BLaER1 treated with 17β-estradiol and CSF1 and Interleukin-3, amounts not matched to agents 10 nM and 100 nM (cell line): ENCODE data around the gene XRCC3.
"Not testable (repeated sequence)": the region's sequence is repeated elsewhere in the genome, so short reads cannot be mapped to it uniquely, and the experiment has no call there.

Experiments
- H3K27ac ChIP-seq, 11 experiments: shearing (Covaris generic); formaldehyde crosslinking; 2 replicates each; pipeline ENCODE4 v1.8.1; 2022
- H3K27me3 ChIP-seq, 11 experiments: shearing (Covaris generic); formaldehyde crosslinking; 2 replicates each; pipeline ENCODE4 v1.8.1; 2022
- H3K36me3 ChIP-seq, 11 experiments: shearing (Covaris generic); formaldehyde crosslinking; 2 replicates each; pipeline ENCODE4 v1.8.1; 2022
- H3K4me1 ChIP-seq, 10 experiments: shearing (Covaris generic); formaldehyde crosslinking; 2 replicates each; pipeline ENCODE4 v1.8.1; 2022
- H3K4me2 ChIP-seq, 11 experiments: shearing (Covaris generic); formaldehyde crosslinking; 2 replicates each; pipeline ENCODE4 v1.8.1; 2022
- H3K4me3 ChIP-seq, 10 experiments: shearing (Covaris generic); formaldehyde crosslinking; 2 replicates each; pipeline ENCODE4 v1.8.1; 2022
- H3K9ac ChIP-seq, 11 experiments: shearing (Covaris generic); formaldehyde crosslinking; 2 replicates each; pipeline ENCODE4 v1.8.1; 2022
- H3K9me3 ChIP-seq, 11 experiments: shearing (Covaris generic); formaldehyde crosslinking; replicated peaks in 1 of 11; 2 replicates each; pipeline ENCODE4 v1.8.1; 2022
- H4K20me1 ChIP-seq, 11 experiments: shearing (Covaris generic); formaldehyde crosslinking; 2 replicates each; pipeline ENCODE4 v1.8.1; 2022
- Cebpa-rat ChIP-seq, 11 experiments: shearing (Covaris generic); IDR thresholded peaks; 2 replicates each; pipeline ENCODE4 v1.8.1; 2022

XRCC3 gene

DNA sequence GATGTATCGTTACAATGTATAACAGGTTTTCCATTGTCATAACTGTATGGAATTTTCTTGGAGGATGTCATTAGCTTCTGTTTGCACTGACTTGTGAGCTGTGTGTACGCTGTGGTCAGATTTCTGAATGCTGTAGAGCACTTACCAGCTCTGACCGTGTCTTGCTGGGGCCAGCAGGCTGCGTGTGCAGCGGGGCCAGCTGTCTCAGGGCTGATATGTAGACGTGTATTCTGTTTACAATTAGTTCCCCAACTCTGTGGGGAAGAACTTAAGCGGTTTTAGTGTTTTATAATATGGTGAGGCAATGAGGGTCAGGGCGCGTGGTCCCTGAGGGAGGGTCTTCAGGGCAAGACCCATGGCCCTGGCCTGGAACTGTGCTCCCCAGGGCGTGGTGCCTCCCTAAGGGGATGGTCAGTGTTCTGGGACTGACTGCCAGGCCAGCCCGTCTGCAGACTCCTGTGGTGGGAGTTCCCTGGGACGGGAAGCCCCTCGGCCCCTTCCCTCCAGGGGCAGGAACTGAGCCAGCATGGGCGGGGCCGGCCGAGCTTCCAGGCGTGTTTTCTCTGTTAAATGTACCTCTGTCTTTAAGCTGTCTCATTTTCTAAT lies 18.7 kb downstream of the XRCC3 start:
- Histone ChIP-seq H3K4me3 (no peak overlapping the region), H3K9me3 (no peaks in the 10 kb centered on the region), H3K9ac (peak overlapping the region in 9 of 11 experiments; percentile 35 to 52 (median 45); a peak in 14 of 22 replicates), H3K27me3 (no peaks in the 10 kb centered on the region), H3K36me3 (peaks cover 67 to 94% (median 76%) of the 10 kb centered on the region in 11 experiments), H3K27ac (peak overlapping the region in 9 of 11 experiments; percentile 12 to 83 (median 53); a peak in 17 of 22 replicates), H3K4me1 (peaks cover 66 to 99% (median 96%) of the 10 kb centered on the region in 10 experiments), H4K20me1 (peaks cover 83 to 100% (median 96%) of the 10 kb centered on the region in 11 experiments), H3K4me2 (peak overlapping the region; percentile 16 to 89 (median 67))
- no peak for TF ChIP-seq Cebpa-rat (IDR thresholded peaks at IDR 0.05)

DNA sequence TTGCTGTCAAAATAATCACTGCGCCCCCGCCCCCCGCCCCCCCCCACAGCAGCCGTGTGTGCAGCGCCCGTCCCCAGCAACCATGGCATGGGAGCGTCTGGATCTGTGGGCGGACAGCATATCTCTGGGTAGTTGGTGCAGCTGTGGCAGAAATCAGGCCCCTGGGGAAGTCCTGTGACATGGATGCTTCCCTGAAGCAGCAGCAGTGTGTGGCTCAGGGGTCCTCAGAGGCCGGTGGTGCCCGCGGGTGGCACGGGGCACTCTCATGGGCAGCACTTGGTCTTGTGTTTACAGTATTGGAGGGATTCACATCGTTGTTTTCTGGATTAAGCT lies 19.2 kb downstream of the XRCC3 start:
- no peaks in the 10 kb centered on the region for H3K9me3 ChIP-seq
- no peak for TF ChIP-seq Cebpa-rat (IDR thresholded peaks at IDR 0.05)
- no peaks in the 10 kb centered on the region for H3K27me3 ChIP-seq
- no peak overlapping the region for H3K4me3 ChIP-seq
- peak overlapping the region in 7 of 11 experiments; percentile 40 to 52 (median 45); a peak in 8 of 22 replicates for H3K9ac ChIP-seq
- H3K27ac ChIP-seq: peak overlapping the region in 9 of 11 experiments; percentile 12 to 83 (median 53); a peak in 16 of 22 replicates
- H3K4me1 ChIP-seq: peaks cover 66 to 99% (median 96%) of the 10 kb centered on the region in 10 experiments
- H3K4me2 ChIP-seq: peak overlapping the region; percentile 16 to 89 (median 80); a peak in 21 of 22 replicates
- peaks cover 86 to 100% (median 97%) of the 10 kb centered on the region in 11 experiments for H4K20me1 ChIP-seq
- peaks cover 63 to 96% (median 73%) of the 10 kb centered on the region in 11 experiments for H3K36me3 ChIP-seq

DNA sequence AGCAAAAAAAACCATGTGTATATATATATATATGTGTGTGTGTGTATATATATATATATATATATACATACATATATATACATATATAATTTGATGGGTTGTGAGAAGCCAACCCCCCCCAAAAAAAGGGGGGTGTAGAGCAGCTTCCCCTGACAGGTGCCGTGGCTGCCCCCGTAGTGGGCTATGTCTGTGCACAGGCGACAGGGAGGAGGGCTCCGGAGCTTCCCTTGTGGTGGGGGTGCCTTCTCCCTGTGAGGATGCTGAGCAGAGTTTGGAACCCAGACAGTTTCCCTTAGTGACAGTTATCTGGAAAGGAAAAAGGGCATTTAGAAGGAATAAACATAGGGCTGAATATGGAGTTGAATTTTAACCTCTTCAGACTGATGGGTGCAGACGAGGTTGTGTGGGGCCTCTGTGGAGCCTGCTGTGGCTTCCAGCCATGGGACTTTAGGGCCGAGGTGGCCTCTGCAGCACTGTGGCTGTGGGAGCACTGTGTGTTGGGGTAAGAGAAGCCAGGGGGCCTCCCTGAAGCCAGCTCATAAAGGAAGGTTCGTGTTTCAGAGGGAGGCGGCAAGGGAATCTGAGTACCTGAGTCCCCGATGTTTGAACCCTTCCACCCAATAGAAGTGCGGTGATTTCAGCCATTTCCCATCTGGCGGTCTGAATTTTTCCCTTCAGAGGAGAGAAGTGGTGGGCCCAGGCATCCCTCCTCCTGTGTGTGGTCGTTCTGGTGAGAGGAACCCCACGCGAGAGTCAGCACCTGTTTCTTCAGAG lies 19.8 kb downstream of the XRCC3 start:
- no peak for TF ChIP-seq Cebpa-rat (IDR thresholded peaks at IDR 0.05)
- peaks cover 89 to 100% (median 97%) of the 10 kb centered on the region in 11 experiments for H4K20me1 ChIP-seq
- no peaks in the 10 kb centered on the region for H3K27me3 ChIP-seq
- H3K27ac ChIP-seq: peak overlapping the region in 7 of 11 experiments; percentile 30 to 73 (median 62); a peak in 10 of 22 replicates
- peak overlapping the region in 1 of 10 experiments; percentile 31; a peak in 2 of 20 replicates for H3K4me3 ChIP-seq
- peak overlapping the region; percentile 43 to 89 (median 73); a peak in 21 of 22 replicates for H3K4me2 ChIP-seq
- H3K4me1 ChIP-seq: peaks cover 64 to 99% (median 95%) of the 10 kb centered on the region in 10 experiments
- no peaks in the 10 kb centered on the region for H3K9me3 ChIP-seq
- peak overlapping the region in 10 of 11 experiments; percentile 15 to 72 (median 46); a peak in 14 of 22 replicates for H3K9ac ChIP-seq
- H3K36me3 ChIP-seq: peaks cover 58 to 96% (median 69%) of the 10 kb centered on the region in 11 experiments

DNA sequence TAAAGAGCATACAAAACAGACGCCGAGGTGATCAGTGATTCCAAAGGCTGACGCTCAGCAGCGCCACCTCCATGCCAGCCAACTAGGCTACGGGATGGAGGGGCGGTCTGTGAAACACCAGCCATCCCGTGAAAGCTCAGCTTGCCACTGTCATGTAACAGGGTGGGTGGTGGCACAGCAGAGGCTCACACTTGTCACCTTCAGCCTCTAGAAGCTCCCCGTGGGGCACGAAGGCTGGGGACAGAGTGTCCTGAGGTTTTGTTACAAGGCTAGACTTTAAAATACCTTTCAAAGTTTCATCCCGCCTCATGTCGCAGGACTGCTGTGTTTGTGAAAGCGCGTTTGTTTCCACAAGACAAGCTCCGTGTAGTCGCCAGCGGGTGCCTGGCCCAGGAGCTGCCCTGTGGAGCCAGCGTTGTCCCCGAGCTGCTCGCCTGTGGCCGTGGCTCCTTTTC lies 20.7 kb downstream of the XRCC3 start:
- H4K20me1 ChIP-seq: peaks cover 92 to 100% (median 97%) of the 10 kb centered on the region in 11 experiments
- no peak for TF ChIP-seq Cebpa-rat (IDR thresholded peaks at IDR 0.05)
- H3K4me1 ChIP-seq: peaks cover 64 to 99% (median 95%) of the 10 kb centered on the region in 10 experiments
- peaks cover 49 to 96% (median 69%) of the 10 kb centered on the region in 11 experiments for H3K36me3 ChIP-seq
- H3K9me3 ChIP-seq: no peaks in the 10 kb centered on the region
- H3K27ac ChIP-seq: peak overlapping the region in 4 of 11 experiments; percentile 36 to 69 (median 58); a peak in 6 of 22 replicates
- peak overlapping the region in 8 of 11 experiments; percentile 2 to 45 (median 36); a peak in 9 of 22 replicates for H3K9ac ChIP-seq
- peak overlapping the region; percentile 5 to 89 (median 72); a peak in 17 of 22 replicates for H3K4me2 ChIP-seq
- no peak overlapping the region for H3K4me3 ChIP-seq
- H3K27me3 ChIP-seq: no peaks in the 10 kb centered on the region

DNA sequence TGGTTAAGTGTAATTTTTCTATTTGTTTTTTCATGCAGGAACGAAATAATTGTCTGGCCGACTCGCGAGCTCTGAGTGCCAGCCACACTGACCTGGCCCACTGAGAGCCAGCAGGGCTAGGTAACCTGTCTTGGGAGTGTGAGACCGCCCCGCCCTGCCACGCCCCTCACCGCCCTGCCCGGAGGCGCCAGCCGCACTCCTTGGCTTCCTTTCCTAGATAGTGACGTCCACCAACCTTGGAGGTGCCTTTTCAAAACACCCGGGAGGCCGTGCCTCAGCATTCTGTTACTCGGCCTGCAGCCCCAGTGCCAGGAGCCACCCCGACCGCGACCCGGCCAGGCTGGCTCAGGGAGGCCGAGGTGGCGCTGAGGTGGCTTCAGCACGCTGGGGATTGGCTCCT lies 21.7 kb downstream of the XRCC3 start:
- H3K36me3 ChIP-seq: peaks cover 45 to 96% (median 66%) of the 10 kb centered on the region in 11 experiments
- peak overlapping the region in 4 of 11 experiments; percentile 42 to 69 (median 50); a peak in 5 of 22 replicates for H3K27ac ChIP-seq
- H3K4me2 ChIP-seq: peak overlapping the region in 7 of 11 experiments; percentile 3 to 87 (median 80); a peak in 5 of 22 replicates
- H3K4me3 ChIP-seq: no peak overlapping the region
- no peaks in the 10 kb centered on the region for H3K27me3 ChIP-seq
- H3K9ac ChIP-seq: peak overlapping the region in 4 of 11 experiments; percentile 14 to 45 (median 22); a peak in 5 of 22 replicates
- no peaks in the 10 kb centered on the region for H3K9me3 ChIP-seq
- H4K20me1 ChIP-seq: peaks cover 82 to 100% (median 96%) of the 10 kb centered on the region in 11 experiments
- no peak for TF ChIP-seq Cebpa-rat (IDR thresholded peaks at IDR 0.05)
- peaks cover 55 to 99% (median 93%) of the 10 kb centered on the region in 10 experiments for H3K4me1 ChIP-seq

DNA sequence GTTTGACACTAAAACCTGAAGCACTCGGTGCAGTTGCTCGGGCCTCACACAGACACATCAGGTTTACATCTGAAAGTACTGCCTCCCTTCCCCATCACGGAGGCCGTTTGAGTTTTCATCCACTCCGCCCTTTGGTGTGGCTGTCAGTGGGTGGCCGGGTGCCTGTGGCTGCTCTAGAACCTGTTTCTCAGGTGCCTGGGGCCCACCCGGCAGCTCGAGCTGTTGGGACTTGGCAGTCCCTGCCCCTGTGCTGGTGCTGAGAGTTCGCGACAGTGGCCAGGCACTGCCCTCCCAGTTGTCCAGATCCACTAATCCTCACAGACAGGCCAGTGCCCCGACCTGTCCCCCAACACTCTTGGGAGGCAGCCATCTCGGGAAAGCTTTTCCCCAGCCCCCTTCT lies 22.4 kb downstream of the XRCC3 start:
- H3K4me1 ChIP-seq: peaks cover 51 to 97% (median 86%) of the 10 kb centered on the region in 10 experiments
- no peak overlapping the region for H3K4me3 ChIP-seq
- H3K36me3 ChIP-seq: peaks cover 45 to 96% (median 66%) of the 10 kb centered on the region in 11 experiments
- H3K9me3 ChIP-seq: no peaks in the 10 kb centered on the region
- H3K9ac ChIP-seq: peak overlapping the region in 6 of 11 experiments; percentile 1 to 30 (median 18); a peak in 5 of 22 replicates
- H3K4me2 ChIP-seq: peak overlapping the region in 2 of 11 experiments; percentile 71 to 87; a peak in 4 of 22 replicates
- H4K20me1 ChIP-seq: peaks cover 75 to 99% (median 95%) of the 10 kb centered on the region in 11 experiments
- no peak for TF ChIP-seq Cebpa-rat (IDR thresholded peaks at IDR 0.05)
- peak overlapping the region in 4 of 11 experiments; percentile 42 to 69 (median 50); a peak in 5 of 22 replicates for H3K27ac ChIP-seq
- H3K27me3 ChIP-seq: no peaks in the 10 kb centered on the region

DNA sequence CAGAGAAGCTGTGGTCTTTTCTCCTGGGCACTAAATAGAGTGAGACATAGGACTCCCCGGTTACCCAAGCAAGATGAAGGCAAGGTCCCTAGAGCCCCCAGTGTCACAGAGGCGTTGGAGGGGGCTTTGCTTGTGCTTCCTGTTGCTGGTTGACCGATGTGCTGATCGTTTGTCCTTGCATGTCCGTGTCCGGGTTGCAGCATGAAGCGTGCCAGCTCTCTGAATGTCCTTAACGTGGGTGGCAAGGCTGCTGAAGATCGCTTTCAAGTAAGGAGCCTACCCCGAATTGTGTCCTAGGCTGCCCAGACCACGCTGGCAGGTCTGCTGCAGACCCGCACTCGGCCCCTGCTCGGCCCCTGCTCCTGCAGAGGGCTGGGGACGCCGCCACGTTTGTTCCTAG lies 23.1 kb downstream of the XRCC3 start:
- H3K27me3 ChIP-seq: no peaks in the 10 kb centered on the region
- H3K9ac ChIP-seq: peak overlapping the region in 7 of 11 experiments; percentile 1 to 58 (median 23); a peak in 8 of 22 replicates
- peak overlapping the region in 10 of 11 experiments; percentile 2 to 87 (median 70); a peak in 16 of 22 replicates for H3K4me2 ChIP-seq
- H3K4me3 ChIP-seq: no peak overlapping the region; a peak in 1 of 20 replicates
- peaks cover 70 to 99% (median 90%) of the 10 kb centered on the region in 11 experiments for H4K20me1 ChIP-seq
- no peaks in the 10 kb centered on the region for H3K9me3 ChIP-seq
- TF ChIP-seq Cebpa-rat (IDR thresholded peaks at IDR 0.05): no peak
- H3K36me3 ChIP-seq: peaks cover 46 to 96% (median 66%) of the 10 kb centered on the region in 11 experiments
- peak overlapping the region in 6 of 11 experiments; percentile 13 to 69 (median 48); a peak in 9 of 22 replicates for H3K27ac ChIP-seq
- H3K4me1 ChIP-seq: peaks cover 46 to 89% (median 79%) of the 10 kb centered on the region in 10 experiments

DNA sequence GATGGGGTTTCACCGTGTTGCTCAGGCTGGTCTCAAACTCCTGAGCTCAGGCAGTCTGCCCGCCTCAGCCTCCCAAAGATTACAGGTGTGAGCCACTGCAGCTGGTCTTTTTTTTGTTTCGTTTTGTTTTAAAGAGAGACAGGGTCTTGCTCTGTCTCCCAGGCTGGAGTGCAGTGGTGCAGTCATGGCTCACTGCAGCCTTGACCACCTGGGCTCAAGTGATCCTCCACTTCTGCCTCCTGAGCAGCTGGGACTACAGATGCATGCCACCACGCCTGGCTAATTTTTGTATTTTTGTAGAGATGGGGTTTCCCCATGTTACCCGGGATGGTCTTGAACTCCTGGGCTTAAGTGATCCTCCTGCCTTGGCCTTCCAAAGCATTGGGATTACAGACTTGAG lies 23.6 kb downstream of the XRCC3 start:
- Histone ChIP-seq H3K9ac (peak overlapping the region in 6 of 11 experiments; percentile 1 to 58 (median 34); a peak in 7 of 22 replicates), H4K20me1 (peaks cover 65 to 99% (median 86%) of the 10 kb centered on the region in 11 experiments), H3K4me1 (peaks cover 40 to 84% (median 74%) of the 10 kb centered on the region in 10 experiments), H3K27ac (peak overlapping the region in 5 of 11 experiments; percentile 13 to 69 (median 55); a peak in 9 of 22 replicates), H3K36me3 (peaks cover 49 to 96% (median 68%) of the 10 kb centered on the region in 11 experiments), H3K4me2 (peak overlapping the region; percentile 20 to 87 (median 70); a peak in 19 of 22 replicates)
- not testable (repeated sequence) for H3K4me3 ChIP-seq, H3K27me3 ChIP-seq, H3K9me3 ChIP-seq
